ENCODE data around the gene MIOX. TPM values are rescaled to one million over a fixed set of nuclear protein-coding genes. Genes with fewer than 3 reads are reported as not detected.

MIOX gene
- total and polyA plus RNA-seq, 3 donors from 2014 or later, result 0.24 to 0.25 TPM; not detected in 1

GRCh38 chr22:50463188-50463900 lies 23.3 kb upstream of the MIOX start:
- intact Hi-C loops (cut with DNase I; ENCODE audit: low total_unique reads), result no loop called here
- Histone ChIP-seq H3K36me3 (ENCODE audit: low read depth, missing control alignments) (no peaks in the 10 kb centered on the region), H3K4me3 (no peak overlapping the region), H3K9me3 (no peaks in the 10 kb centered on the region), H3K27ac (no peak overlapping the region), H3K4me1 (no peaks in the 10 kb centered on the region), H3K27me3 (no peaks in the 10 kb centered on the region)
- DNase-seq, result no peak
- 92 to 94% methylated on average over 23 to 28 of the region's 28 CpGs for WGBS, 2 donors
- TF ChIP-seq POLR2A (IDR thresholded peaks at IDR 0.05) (no peak), CTCF (IDR thresholded peaks at IDR 0.05) (no peak)

GRCh38 chr22:50464451-50464850 lies 22.2 kb upstream of the MIOX start:
- H3K36me3 ChIP-seq (ENCODE audit: low read depth, missing control alignments), result no peaks in the 10 kb centered on the region
- H3K27ac ChIP-seq, result no peak overlapping the region
- 88 to 96% methylated on average over 10 to 24 of the region's 24 CpGs for WGBS, 2 donors
- peaks cover 1% of the 10 kb centered on the region for H3K4me1 ChIP-seq
- no peak overlapping the region for H3K4me3 ChIP-seq
- no peaks in the 10 kb centered on the region for H3K9me3 ChIP-seq
- TF ChIP-seq POLR2A (IDR thresholded peaks at IDR 0.05), result no peak
- no peak for TF ChIP-seq CTCF (IDR thresholded peaks at IDR 0.05)
- intact Hi-C loops (cut with DNase I; ENCODE audit: low total_unique reads), result no loop called here
- no peaks in the 10 kb centered on the region for H3K27me3 ChIP-seq
- DNase-seq, result no peak

GRCh38 chr22:50465066-50465930 lies 21.4 kb upstream of the MIOX start:
- no peak for TF ChIP-seq POLR2A (IDR thresholded peaks at IDR 0.05)
- no peak for TF ChIP-seq CTCF (IDR thresholded peaks at IDR 0.05)
- H3K36me3 ChIP-seq (ENCODE audit: low read depth, missing control alignments), result no peaks in the 10 kb centered on the region
- no peak overlapping the region for H3K27ac ChIP-seq
- WGBS, 2 donors, result 90 to 94% methylated on average over 21 to 30 of the region's 30 CpGs
- H3K27me3 ChIP-seq, result no peaks in the 10 kb centered on the region
- H3K4me1 ChIP-seq, result peaks cover 5% of the 10 kb centered on the region
- intact Hi-C loops (cut with DNase I; ENCODE audit: low total_unique reads), result no loop called here
- no peak for DNase-seq
- no peak overlapping the region for H3K4me3 ChIP-seq
- H3K9me3 ChIP-seq, result no peaks in the 10 kb centered on the region

GRCh38 chr22:50467341-50467740 lies 19.3 kb upstream of the MIOX start:
- Histone ChIP-seq H3K27ac (no peak overlapping the region), H3K36me3 (ENCODE audit: low read depth, missing control alignments) (no peaks in the 10 kb centered on the region), H3K4me1 (peaks cover 9% of the 10 kb centered on the region), H3K4me3 (no peak overlapping the region), H3K9me3 (no peaks in the 10 kb centered on the region), H3K27me3 (no peaks in the 10 kb centered on the region)
- TF ChIP-seq POLR2A (IDR thresholded peaks at IDR 0.05) (no peak), CTCF (IDR thresholded peaks at IDR 0.05) (no peak)
- 85 to 87% methylated on average over 11 to 24 of the region's 24 CpGs for WGBS, 2 donors
- no peak for DNase-seq
- intact Hi-C loops (cut with DNase I; ENCODE audit: low total_unique reads), result no loop called here
